Effector memory CD8-positive, alpha-beta T cell (primary cell): Measurements from ENCODE around the gene IQCN.

Experiments used
- ATAC-seq: fragments of 150-1000 bp; cut with Tn5 transposase; replicated peaks from 2 replicates; pipeline ENCODE4 v1.10.0; 2021; ENCODE audit warnings: mild to moderate bottlenecking, moderate library complexity
- DNase-seq, 3 experiments: peaks; one replicate each; pipeline ENCODE4 v3.0.0; 2021
- H3K27ac Mint-ChIP-seq, 2 donors: one replicate each; pipeline ENCODE4 v1.8.0; 2022; ENCODE audit warnings: mild to moderate bottlenecking in 2 of 2, mixed read lengths in 2 of 2, moderate library complexity in 2 of 2
- H3K27me3 Mint-ChIP-seq, 2 donors: one replicate each; pipeline ENCODE4 v1.8.0; 2022; ENCODE audit warnings: mixed read lengths in 2 of 2
- H3K36me3 Mint-ChIP-seq: one replicate; pipeline ENCODE4 v1.8.0; 2022; ENCODE audit warnings: mild to moderate bottlenecking, moderate library complexity, mixed read lengths; ENCODE audit not compliant: insufficient read depth
- H3K4me1 Mint-ChIP-seq, 2 donors: one replicate each; pipeline ENCODE4 v1.8.0; 2022; ENCODE audit warnings: low read depth in 2 of 2, mixed read lengths in 2 of 2
- H3K4me3 Mint-ChIP-seq, 2 donors: one replicate each; pipeline ENCODE4 v1.8.0; 2022; ENCODE audit warnings: mild to moderate bottlenecking in 2 of 2, mixed read lengths in 2 of 2, moderate library complexity in 2 of 2
- H3K9me3 Mint-ChIP-seq, 2 donors: one replicate each; pipeline ENCODE4 v1.8.0; 2022; ENCODE audit warnings: mixed read lengths in 2 of 2

The IQCN gene

GRCh38 chr19:18234194-18234593 is 40.1 kb downstream of the IQCN start:
- no peak for DNase-seq
- Mint-ChIP-seq H3K4me3 (no peak overlapping the region), H3K4me1 (peaks cover 0 to 9% of the 10 kb centered on the region in 2 donors), H3K9me3 (peaks cover 2 to 7% of the 10 kb centered on the region in 2 donors), H3K27ac (no peak overlapping the region), H3K36me3 (no peaks in the 10 kb centered on the region), H3K27me3 (peaks cover 67 to 84% of the 10 kb centered on the region in 2 donors)
- ATAC-seq = no peak

DNA sequence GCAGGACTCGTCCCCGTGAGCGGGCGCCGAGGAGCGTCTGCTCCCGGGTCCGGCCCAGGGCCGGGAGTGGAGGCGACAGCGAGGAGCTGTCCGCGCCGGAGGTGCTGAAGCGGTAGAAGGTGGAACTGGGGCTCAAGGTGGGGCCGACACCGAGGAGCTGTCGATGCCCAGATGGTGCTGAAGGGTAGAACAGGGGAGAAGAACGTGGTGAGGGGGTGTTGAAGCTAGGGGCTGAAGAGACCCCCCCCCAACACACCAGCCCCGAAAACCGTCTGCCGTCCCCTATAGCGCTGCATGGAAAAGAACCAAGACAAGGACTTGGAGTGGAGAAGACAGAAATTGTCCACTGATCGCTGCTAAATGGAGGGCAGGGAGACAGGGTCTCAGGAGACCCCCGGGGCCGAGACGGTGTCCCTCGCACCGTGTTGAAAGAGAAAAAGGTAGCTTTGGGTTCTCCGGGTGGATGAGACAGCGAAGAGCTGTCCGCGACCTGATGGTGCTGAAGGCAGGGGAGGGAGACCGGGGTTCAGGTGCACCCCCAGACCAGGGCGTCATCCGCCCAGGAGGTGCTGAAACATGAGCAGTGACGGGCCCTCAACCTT is 40.9 kb downstream of the IQCN start:
- DNase-seq = peak; percentile 42 to 52 (median 46)
- H3K27ac Mint-ChIP-seq = peak overlapping the region in 1 of 2 donors; percentile 23
- H3K36me3 Mint-ChIP-seq = no peaks in the 10 kb centered on the region
- peak; percentile 66 for ATAC-seq
- H3K4me1 Mint-ChIP-seq = peaks cover 0 to 9% of the 10 kb centered on the region in 2 donors
- H3K9me3 Mint-ChIP-seq = peaks cover 2 to 7% of the 10 kb centered on the region in 2 donors
- peak overlapping the region in 1 of 2 donors; percentile 10 for H3K4me3 Mint-ChIP-seq
- H3K27me3 Mint-ChIP-seq = peaks cover 63 to 80% of the 10 kb centered on the region in 2 donors

DNA sequence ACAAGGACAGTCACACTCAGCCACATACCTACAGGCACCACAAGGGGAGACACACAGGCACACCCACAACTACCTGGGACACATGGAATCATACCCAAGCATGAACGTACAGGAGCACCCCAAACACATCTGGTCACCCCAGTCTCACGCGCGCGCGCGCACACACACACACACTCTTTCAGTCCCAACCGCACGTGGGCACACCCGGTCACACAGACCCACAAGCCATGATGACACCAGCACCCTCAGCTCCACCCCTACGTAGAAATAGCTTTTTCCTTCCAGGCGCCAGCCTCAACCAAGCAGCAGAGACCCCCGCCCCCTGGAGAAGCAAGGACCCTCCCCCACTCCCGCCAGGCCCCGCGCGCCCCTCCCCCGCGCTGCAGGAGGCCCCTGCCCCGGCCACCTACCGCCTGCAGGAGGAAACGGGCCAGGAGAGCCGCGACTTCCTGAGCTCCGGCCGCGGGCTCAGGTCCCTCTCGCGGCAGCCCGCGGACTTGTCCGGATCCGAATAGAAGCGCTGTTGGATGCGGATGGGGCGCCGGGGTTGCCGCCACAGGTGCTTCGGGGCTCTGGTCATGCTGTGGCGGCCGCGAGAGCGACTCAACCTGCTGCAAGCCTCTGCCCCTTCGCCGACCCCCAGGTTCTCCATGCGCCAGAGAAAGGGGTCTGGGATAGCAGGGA is 41.6 kb downstream of the IQCN start:
- Mint-ChIP-seq H3K9me3 (peaks cover 2 to 7% of the 10 kb centered on the region in 2 donors), H3K36me3 (no peaks in the 10 kb centered on the region), H3K27ac (peak overlapping the region in 1 of 2 donors; percentile 23), H3K4me3 (no peak overlapping the region), H3K4me1 (peaks cover 0 to 9% of the 10 kb centered on the region in 2 donors), H3K27me3 (peaks cover 67 to 86% of the 10 kb centered on the region in 2 donors)
- DNase-seq (no peak), ATAC-seq (peak; percentile 10)

DNA sequence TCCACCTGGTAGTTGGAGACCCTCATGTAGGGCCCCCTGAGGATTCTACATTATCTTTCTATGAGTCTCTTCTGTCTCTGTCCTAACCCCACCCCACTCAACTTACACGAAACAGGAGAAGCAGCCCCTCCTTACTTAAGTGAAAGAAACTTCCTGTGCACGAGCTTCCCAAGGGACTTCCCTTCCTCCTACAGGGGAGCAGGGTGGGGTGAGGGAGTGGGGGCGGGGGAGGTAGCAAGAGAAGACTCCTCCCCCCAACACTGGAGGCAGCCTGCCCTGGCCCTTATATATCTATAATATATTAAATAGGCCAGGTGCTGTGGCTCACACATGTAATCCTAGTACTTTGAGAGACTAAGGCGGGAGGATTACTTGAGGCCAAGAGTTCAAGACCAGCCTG is 42.5 kb downstream of the IQCN start:
- H3K27ac Mint-ChIP-seq = no peak overlapping the region
- H3K9me3 Mint-ChIP-seq = peaks cover 2 to 7% of the 10 kb centered on the region in 2 donors
- H3K27me3 Mint-ChIP-seq = peaks cover 74 to 90% of the 10 kb centered on the region in 2 donors

DNA sequence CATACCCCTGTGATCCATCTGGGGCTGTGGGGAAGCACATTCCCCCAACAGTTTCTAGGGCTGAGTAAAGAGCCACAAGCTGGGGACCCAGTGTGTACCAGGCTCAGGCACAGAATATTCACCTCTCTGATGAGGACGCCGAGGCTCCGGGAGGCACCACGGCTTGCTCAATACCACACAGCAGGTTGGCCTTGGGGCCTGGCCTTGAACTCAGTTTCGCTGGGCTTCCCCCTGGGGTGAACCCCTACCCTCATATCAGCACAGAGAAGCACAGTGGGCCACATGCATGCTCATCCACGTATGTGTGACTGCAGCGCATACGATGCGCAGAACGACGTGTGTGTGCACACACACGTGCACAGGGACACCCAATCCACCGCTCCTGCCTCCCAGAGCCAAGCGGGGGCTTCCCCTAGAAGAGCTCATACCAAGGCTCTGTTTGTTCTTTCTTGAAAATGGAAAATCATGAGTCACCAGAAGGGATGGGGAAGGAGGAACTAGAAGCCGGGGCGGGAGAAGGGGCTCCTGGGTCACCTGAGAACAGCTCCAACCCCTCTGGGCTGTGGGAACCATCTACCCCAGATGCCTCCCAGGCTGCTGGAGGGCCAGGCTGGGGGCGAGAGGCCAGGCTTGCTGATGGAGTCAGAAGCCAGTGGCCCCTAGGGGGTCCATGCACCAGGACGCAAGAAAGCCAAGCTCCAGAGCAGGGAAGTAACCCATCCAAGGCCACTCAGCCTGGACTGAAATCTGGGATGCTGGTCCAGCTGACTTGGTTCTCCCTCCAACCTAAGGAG is 43.1 kb downstream of the IQCN start:
- no peak overlapping the region for H3K27ac Mint-ChIP-seq
- peaks cover 71 to 90% of the 10 kb centered on the region in 2 donors for H3K27me3 Mint-ChIP-seq
- H3K4me1 Mint-ChIP-seq = peaks cover 0 to 11% of the 10 kb centered on the region in 2 donors
- DNase-seq = no peak
- H3K4me3 Mint-ChIP-seq = no peak overlapping the region
- peaks cover 2 to 7% of the 10 kb centered on the region in 2 donors for H3K9me3 Mint-ChIP-seq
- ATAC-seq = no peak
- peaks cover 2% of the 10 kb centered on the region for H3K36me3 Mint-ChIP-seq

More for the DNA sequence above, 42.5 kb downstream of the IQCN start:
- Mint-ChIP-seq H3K36me3 (peaks cover 2% of the 10 kb centered on the region), H3K4me1 (peaks cover 0 to 11% of the 10 kb centered on the region in 2 donors), H3K4me3 (no peak overlapping the region)
- ATAC-seq (no peak), DNase-seq (no peak)

GRCh38 chr19:18229915-18230314 is 44.3 kb downstream of the IQCN start:
- ATAC-seq = no peak
- H3K27ac Mint-ChIP-seq = no peak overlapping the region
- no peak for DNase-seq

DNA sequence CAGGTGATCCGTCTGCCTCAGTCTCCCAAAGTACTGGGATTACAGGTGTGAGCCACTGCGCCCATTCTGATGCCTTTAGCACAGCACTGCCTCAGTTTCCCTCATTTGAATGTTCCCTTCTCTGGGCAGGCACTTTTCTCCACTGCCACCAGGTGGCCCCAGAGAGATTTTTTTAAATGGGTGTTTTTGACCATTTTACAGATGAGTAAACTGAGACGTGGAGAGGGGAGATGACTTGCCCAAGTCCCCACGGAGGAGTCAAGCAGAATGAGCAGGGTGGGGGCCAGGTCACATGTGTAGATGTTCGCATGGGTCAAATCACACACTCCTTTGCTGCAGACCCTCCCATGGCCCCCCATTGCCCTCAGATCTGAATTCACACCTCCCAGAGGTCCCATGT is 44.8 kb downstream of the IQCN start:
- Mint-ChIP-seq H3K27me3 (peaks cover 74 to 90% of the 10 kb centered on the region in 2 donors), H3K4me1 (peaks cover 11 to 22% of the 10 kb centered on the region in 2 donors), H3K9me3 (peaks cover 2 to 7% of the 10 kb centered on the region in 2 donors), H3K36me3 (peaks cover 2% of the 10 kb centered on the region), H3K27ac (no peak overlapping the region), H3K4me3 (no peak overlapping the region)
- no peak for DNase-seq
- no peak for ATAC-seq

More at GRCh38 chr19:18229915-18230314, 44.3 kb downstream of the IQCN start:
- Mint-ChIP-seq H3K4me3 (no peak overlapping the region), H3K36me3 (peaks cover 2% of the 10 kb centered on the region), H3K27me3 (peaks cover 70 to 90% of the 10 kb centered on the region in 2 donors), H3K9me3 (peaks cover 2 to 7% of the 10 kb centered on the region in 2 donors), H3K4me1 (peaks cover 7 to 18% of the 10 kb centered on the region in 2 donors)

DNA sequence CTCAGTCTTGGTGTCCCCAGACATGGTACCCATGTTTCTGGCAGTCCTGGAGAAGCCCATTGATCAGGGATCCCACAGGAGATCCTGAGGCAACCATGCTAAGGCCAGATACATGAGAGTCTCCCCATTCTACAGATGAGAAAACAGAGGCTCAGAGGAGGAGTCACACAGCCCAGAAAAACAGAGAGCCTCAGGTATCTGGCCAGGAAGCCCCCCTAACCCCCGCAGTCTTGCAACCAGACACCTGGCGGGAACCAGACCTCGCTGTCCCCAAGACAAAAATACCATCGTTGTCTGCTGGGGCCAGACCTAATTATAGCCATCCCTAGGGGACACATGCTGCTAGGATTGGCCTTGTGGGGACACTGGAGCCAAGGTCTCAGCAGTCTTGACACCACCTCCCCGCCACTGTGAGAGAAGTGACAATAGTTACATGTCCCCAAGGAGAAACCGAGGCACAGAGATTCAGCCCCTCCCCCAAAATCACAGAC is 46.4 kb downstream of the IQCN start:
- Mint-ChIP-seq H3K36me3 (peaks cover 2% of the 10 kb centered on the region), H3K27ac (no peak overlapping the region), H3K4me3 (no peak overlapping the region), H3K4me1 (peaks cover 18 to 26% of the 10 kb centered on the region in 2 donors), H3K9me3 (no peaks in the 10 kb centered on the region), H3K27me3 (peaks cover 76 to 86% of the 10 kb centered on the region in 2 donors)
- ATAC-seq (no peak), DNase-seq (no peak)

DNA sequence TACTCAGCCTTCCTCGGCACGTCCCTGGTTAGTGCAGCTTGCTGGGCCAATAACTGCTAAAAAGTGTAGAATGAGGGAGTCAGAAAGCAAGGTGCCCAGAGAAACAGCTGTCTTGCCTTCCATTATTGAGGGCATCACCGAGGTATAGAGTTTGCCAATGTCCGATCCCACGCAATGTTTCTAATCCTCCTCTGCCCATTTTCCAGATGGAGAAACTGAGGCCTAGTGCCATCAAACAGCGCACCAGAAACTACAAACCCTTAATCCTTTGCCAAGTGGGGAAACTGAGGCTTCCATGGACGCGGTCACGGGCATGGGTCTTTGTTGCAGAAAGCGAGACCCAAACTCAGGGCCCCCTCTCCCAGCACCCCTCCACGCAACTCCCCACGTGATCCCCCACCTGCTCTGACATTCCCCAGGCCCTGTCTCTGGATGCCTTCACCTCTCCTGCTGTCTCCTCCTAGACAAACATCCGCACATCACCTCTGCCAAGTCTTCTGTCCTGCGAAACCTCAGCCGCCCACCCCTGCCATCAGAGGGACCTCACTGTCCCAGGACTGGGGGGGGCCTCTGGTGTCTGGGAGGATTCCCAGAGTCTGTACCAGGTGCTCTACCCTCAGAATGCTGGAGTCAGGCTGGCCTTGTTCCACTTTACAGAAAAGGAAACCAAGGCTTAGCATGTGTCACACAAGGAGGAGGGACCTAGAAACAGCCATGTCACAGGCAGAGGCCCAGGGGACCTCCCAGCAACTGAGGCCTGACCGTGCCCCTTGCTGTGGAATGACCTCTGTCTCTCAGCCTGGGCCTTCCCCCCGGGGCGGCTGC is 47.1 kb downstream of the IQCN start:
- Mint-ChIP-seq H3K4me3 (peak overlapping the region in 1 of 2 donors; percentile 45), H3K27ac (no peak overlapping the region), H3K27me3 (peaks cover 69 to 86% of the 10 kb centered on the region in 2 donors), H3K9me3 (no peaks in the 10 kb centered on the region), H3K4me1 (peaks cover 18 to 23% of the 10 kb centered on the region in 2 donors), H3K36me3 (peaks cover 2% of the 10 kb centered on the region)
- DNase-seq (no peak), ATAC-seq (no peak)

DNA sequence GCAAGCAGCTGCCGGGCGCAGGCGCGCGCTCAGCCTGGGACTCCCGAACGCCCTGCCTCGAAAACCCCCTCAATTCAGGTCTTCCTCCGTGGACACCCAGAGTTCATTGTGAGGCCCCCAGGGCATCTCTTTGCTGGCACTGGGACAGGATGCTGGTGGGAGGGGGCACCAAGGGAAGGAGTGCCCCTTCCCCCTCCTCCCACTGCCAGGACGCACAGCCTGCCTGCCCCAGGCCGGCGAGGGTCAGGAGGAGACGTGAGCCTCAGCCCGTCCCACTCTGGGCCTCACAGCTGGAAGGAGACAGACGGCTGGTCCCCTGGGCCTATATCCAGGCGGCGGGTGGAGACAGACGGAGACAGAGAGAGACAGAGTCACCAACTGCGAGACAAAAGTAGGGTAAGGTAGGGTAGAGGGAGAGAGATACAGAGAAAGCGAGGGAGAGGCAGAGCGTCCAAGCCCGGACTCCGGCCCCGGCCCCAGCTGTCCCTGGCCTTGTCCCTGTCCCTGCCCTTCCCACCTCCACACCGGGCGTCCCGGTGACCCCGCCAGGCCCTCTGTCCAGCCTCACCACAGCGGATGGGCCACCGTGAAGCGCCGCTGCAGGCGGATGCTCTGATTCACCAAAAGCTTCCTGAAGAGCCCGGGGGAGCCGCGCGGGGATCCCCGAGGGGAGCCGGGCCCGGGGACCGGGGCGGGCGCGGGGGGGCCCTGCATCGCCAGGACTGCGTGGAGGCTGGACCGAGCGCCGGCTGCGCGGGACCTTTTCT is 48.4 kb downstream of the IQCN start, which contains the start of gene PDE4C:
PDE4C (minus strand) TSS at position 737 of the 767 bp plus-strand sequence; CDS start at position 714, 23 bp downstream.
- Mint-ChIP-seq H3K4me1 (peaks cover 18 to 26% of the 10 kb centered on the region in 2 donors), H3K27me3 (peaks cover 57 to 86% of the 10 kb centered on the region in 2 donors), H3K27ac (no peak within 1 kb of the TSS), H3K4me3 (peak within 1 kb of the TSS; percentile 84 to 97), H3K9me3 (no peaks in the 10 kb centered on the region), H3K36me3 (peaks cover 2% of the 10 kb centered on the region)
- peak; percentile 25 for ATAC-seq
- DNase-seq = no peak

GRCh38 chr19:18225355-18225701 is 48.9 kb downstream of the IQCN start:
- peak overlapping the region; percentile 84 to 97 for H3K4me3 Mint-ChIP-seq
- ATAC-seq = no peak

More at GRCh38 chr19:18225355-18225701, 48.9 kb downstream of the IQCN start:
- Mint-ChIP-seq H3K4me1 (peaks cover 18 to 26% of the 10 kb centered on the region in 2 donors), H3K36me3 (peaks cover 2% of the 10 kb centered on the region), H3K9me3 (no peaks in the 10 kb centered on the region), H3K27me3 (peaks cover 55 to 86% of the 10 kb centered on the region in 2 donors), H3K27ac (no peak overlapping the region)
- no peak for DNase-seq
